Measurements from ENCODE around the gene SLC26A11. TPM values are rescaled to one million over a fixed set of nuclear protein-coding genes. Genes with fewer than 3 reads are reported as not detected.

Gene SLC26A11
- total RNA-seq, 1 experiment from 2014 or later = 26.5 TPM

DNA sequence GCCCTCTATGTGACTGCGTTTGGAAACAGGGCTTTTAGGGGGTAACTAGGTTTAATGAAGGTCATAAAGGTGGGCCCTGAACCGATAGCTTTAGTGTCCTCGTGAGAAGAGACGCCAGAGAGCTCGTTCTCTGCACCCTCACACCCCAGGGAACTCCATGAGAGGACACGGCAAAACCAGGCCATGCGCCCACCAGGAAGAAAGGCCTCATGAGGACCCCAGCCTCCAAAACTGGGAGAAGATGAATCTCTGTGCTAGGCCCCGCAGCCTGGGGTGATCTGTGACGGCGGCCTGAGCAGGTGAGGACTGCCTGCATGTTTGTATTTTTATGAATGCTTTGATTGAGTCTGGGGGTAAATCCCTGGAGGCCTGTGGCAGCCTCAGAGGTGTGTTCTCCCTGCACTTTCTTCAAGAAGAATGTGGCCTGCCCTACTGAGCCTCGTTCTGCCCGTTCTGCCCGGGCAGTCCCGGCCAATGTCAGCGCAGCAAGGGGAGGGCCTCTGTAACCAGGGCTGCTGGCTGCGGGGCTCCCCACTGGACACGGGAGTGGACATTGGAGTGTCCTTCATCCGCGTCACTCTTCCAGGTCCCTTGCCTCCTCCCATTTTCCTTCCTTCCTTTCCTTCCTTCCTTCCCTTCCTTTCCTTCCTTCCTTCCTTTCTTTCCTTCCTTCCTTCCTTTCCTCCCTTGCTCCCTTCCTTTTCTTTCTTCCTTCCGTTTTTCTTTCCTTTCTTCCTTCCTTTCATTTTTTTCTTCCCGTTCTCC lies 33.6 kb downstream of the SLC26A11 start:
- no peak overlapping the region for H3K4ac ChIP-seq (ENCODE audit: low read depth, low read length)
- H4K5ac ChIP-seq (ENCODE audit: insufficient read length, low read depth, low read length) = no peak overlapping the region
- H3K9me3 ChIP-seq (ENCODE audit: control insufficient read depth, low read depth, low read length) = no peaks in the 10 kb centered on the region
- no peak overlapping the region for H2BK12ac ChIP-seq (ENCODE audit: insufficient read length, low read depth, low read length)
- Mint-ChIP-seq H3K36me3 (ENCODE audit: insufficient read depth in 1 of 3, low read depth in 3 of 3) (peaks cover 2 to 10% (median 4%) of the 10 kb centered on the region in 3 experiments; a peak in 5 of 7 replicates), H3K27me3 (ENCODE audit: low read depth) (no peaks in the 10 kb centered on the region), H3K27ac (peak overlapping the region; percentile 51 to 85 (median 81); a peak in 4 of 7 replicates), H3K4me1 (peaks cover 18 to 24% of the 10 kb centered on the region in 2 experiments), H3K4me3 (no peak overlapping the region; a peak in 2 of 5 replicates), H3K9me3 (no peaks in the 10 kb centered on the region)
- no peak overlapping the region for H3K27ac ChIP-seq (ENCODE audit: insufficient read length, low read depth, low read length)
- no peak overlapping the region for H4K8ac ChIP-seq (replicated peaks; ENCODE audit: insufficient read length, low read depth, low read length)
- no peak overlapping the region for H3T11ph ChIP-seq (ENCODE audit: low read length)
- H2AK5ac ChIP-seq (ENCODE audit: insufficient read length, low read length) = no peak overlapping the region
- no peaks in the 10 kb centered on the region for H3K23me2 ChIP-seq (ENCODE audit: insufficient read length, low read depth, low read length, poor library complexity, severe bottlenecking)
- H3K4me2 ChIP-seq (ENCODE audit: insufficient read depth, insufficient read length, low read length) = no peak overlapping the region
- H2BK5ac ChIP-seq (ENCODE audit: insufficient read length, low read length) = no peak overlapping the region
- no peaks in the 10 kb centered on the region for H3K79me1 ChIP-seq (ENCODE audit: insufficient read depth, low read depth, low read length, poor library complexity, severe bottlenecking)
- H3K56ac ChIP-seq (ENCODE audit: insufficient read length, low read depth, low read length) = no peak overlapping the region
- no peak overlapping the region for H3K14ac ChIP-seq (ENCODE audit: insufficient read depth, low read length)
- H2BK20ac ChIP-seq (ENCODE audit: low read depth, low read length, poor library complexity, severe bottlenecking) = no peak overlapping the region
- no peak overlapping the region for H2BK15ac ChIP-seq (ENCODE audit: low read depth, low read length)
- no peaks in the 10 kb centered on the region for H3K79me2 ChIP-seq (ENCODE audit: insufficient read depth, low read length)
- TF ChIP-seq, protein P1, sequence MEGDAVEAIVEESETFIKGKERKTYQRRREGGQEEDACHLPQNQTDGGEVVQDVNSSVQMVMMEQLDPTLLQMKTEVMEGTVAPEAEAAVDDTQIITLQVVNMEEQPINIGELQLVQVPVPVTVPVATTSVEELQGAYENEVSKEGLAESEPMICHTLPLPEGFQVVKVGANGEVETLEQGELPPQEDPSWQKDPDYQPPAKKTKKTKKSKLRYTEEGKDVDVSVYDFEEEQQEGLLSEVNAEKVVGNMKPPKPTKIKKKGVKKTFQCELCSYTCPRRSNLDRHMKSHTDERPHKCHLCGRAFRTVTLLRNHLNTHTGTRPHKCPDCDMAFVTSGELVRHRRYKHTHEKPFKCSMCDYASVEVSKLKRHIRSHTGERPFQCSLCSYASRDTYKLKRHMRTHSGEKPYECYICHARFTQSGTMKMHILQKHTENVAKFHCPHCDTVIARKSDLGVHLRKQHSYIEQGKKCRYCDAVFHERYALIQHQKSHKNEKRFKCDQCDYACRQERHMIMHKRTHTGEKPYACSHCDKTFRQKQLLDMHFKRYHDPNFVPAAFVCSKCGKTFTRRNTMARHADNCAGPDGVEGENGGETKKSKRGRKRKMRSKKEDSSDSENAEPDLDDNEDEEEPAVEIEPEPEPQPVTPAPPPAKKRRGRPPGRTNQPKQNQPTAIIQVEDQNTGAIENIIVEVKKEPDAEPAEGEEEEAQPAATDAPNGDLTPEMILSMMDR (conservative IDR thresholded peaks at IDR 0.05) = no peak
- H3K9ac ChIP-seq (ENCODE audit: extremely low read depth, insufficient read length, low read length) = no peak overlapping the region
- H2AFZ ChIP-seq (ENCODE audit: low read length) = no peak overlapping the region
- DNase-seq = no peak
- no peak overlapping the region for H2BK120ac ChIP-seq (ENCODE audit: low read depth, low read length, poor library complexity, severe bottlenecking)
- peaks cover 7% of the 10 kb centered on the region; the same call in 1 of the 2 replicates for H3K4me1 ChIP-seq (ENCODE audit: insufficient read depth, low read length)
- H3K27me3 ChIP-seq (ENCODE audit: insufficient read depth, low read length) = no peaks in the 10 kb centered on the region
- H4K20me1 ChIP-seq (ENCODE audit: control insufficient read depth, insufficient read depth, insufficient read length) = no peaks in the 10 kb centered on the region
- no peak overlapping the region for H3K23ac ChIP-seq (ENCODE audit: insufficient read length, low read depth, low read length)
- no peak overlapping the region for H3K18ac ChIP-seq (ENCODE audit: insufficient read length, low read depth, low read length)
- WGBS (ENCODE audit: extremely low coverage, insufficient read length, low lambda C conversion rate) = no CpG with 5 or more reads among the region's 21 CpGs
- no peak overlapping the region for H4K91ac ChIP-seq (ENCODE audit: insufficient read length, low read depth, low read length)
